Lower leg skin (tissue), 4 donors: ENCODE measurements around the gene DDX56. TPM values are rescaled to one million over a fixed set of nuclear protein-coding genes. Genes with fewer than 3 reads are reported as not detected.

Experiments used
- DNase-seq, 2 donors: peaks; one replicate each; pipeline ENCODE4 v3.0.0-alpha.2; 2019; ENCODE audit warnings: low spot score in 2 of 2
- H3K4me3 ChIP-seq: fragments of 200-600 bp; sonication (generic); 2 replicates; pipeline ENCODE4 v1.5.1; 2017; ENCODE audit warnings: mild to moderate bottlenecking, low read depth; ENCODE audit not compliant: poor library complexity, severe bottlenecking
- POLR2A ChIP-seq, 2 donors: fragments of 450-650 bp; IDR thresholded peaks; one replicate each; pipeline ENCODE4 v1.6.1; 2016 to 2017; ENCODE audit warnings: antibody characterized with exemption in 2 of 2, mild to moderate bottlenecking in 1 of 2, moderate library complexity in 1 of 2
- WGBS, 2 donors: methylation state at CpG; one replicate each; pipeline ENCODE4 v1.1.5; 2018; 5-methylcytosine and 5-hydroxymethylcytosine counted together
- intact Hi-C: fragments of 100-400 bp; cut with DNase I; formaldehyde crosslinking; loops from one replicate; pipeline ENCODE4 v1.15.0; 2023; ENCODE audit warnings: low total_unique reads
- total RNA-seq, 4 donors: library from RNA; depleted of rRNA; stranded (reverse); fragments of >200 nt; gene quantifications; one replicate each; pipeline ENCODE4 v1.1.0, GENCODE V29; 2016
- TF ChIP-seq, protein P1 (sequence below), 3 donors: fragments of 450-650 bp; IDR thresholded peaks; one replicate each; pipeline ENCODE4 v1.5.1; 2016; ENCODE audit warnings: antibody characterized with exemption in 3 of 3, mild to moderate bottlenecking in 3 of 3, moderate library complexity in 2 of 3

DDX56 gene
- total RNA-seq, 4 donors from 2014 or later = 58.9 to 71.7 (median 68.3) TPM

DNA sequence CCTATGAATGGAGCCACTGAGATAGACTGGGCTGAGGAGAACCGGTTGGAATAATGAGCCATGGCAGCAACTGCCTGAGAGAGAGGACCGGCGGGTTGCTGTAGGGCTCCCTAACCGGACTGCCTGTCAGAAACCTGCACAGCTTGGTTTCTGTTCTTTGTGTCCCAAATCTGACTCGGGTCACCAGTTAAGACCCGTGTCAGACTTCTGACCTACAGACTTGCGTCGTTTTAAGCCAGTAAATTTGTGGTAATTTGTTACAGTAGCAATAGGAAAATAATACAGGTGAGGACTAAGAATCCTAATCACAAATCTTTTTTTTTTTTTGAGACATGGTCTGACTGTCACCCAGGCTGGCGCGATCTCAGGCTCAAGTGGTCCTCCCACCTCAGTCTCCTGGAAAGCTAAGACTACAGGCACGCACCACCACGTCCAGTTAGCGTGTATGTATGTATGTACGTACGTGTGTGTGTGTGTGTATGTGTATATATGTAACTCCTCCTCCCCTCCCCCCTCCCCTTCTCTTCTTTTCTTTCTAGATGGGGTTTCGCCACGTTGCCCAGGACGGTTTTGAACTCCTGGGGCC is 672 bp upstream of the DDX56 start:
- intact Hi-C loops = no loop called here
- WGBS, 2 donors = 24 to 29% methylated on average over 18 of the region's 18 CpGs
- no peak for DNase-seq
- H3K4me3 ChIP-seq = peak overlapping the region; percentile 93
- no peak for TF ChIP-seq POLR2A (IDR thresholded peaks at IDR 0.05)
- TF ChIP-seq, protein P1, sequence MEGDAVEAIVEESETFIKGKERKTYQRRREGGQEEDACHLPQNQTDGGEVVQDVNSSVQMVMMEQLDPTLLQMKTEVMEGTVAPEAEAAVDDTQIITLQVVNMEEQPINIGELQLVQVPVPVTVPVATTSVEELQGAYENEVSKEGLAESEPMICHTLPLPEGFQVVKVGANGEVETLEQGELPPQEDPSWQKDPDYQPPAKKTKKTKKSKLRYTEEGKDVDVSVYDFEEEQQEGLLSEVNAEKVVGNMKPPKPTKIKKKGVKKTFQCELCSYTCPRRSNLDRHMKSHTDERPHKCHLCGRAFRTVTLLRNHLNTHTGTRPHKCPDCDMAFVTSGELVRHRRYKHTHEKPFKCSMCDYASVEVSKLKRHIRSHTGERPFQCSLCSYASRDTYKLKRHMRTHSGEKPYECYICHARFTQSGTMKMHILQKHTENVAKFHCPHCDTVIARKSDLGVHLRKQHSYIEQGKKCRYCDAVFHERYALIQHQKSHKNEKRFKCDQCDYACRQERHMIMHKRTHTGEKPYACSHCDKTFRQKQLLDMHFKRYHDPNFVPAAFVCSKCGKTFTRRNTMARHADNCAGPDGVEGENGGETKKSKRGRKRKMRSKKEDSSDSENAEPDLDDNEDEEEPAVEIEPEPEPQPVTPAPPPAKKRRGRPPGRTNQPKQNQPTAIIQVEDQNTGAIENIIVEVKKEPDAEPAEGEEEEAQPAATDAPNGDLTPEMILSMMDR (IDR thresholded peaks at IDR 0.05) = no peak

DNA sequence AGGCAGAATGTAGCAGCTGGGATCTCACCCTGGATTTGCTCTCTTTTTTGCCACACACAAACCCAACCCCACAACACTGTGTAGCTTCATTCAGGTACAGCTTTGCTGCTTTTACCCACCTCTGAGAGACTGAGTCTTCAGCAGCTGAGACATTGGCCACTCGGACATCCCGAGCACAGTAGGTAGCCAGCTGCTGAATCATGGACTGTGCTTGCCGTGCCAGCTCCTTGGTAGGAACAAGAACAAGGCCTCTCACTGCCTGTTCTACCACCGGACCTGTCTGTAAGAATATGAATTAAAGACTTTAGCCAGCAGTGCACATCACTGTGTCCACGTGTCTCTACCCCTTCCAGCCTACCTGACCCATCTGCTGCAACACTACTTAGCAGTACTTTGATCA is 937 bp downstream of the DDX56 start:
- 53 to 61% methylated on average over 5 of the region's 5 CpGs for WGBS, 2 donors
- intact Hi-C loops = no loop called here
- no peak for TF ChIP-seq POLR2A (IDR thresholded peaks at IDR 0.05)
- TF ChIP-seq, protein P1 (IDR thresholded peaks at IDR 0.05) = no peak

DNA sequence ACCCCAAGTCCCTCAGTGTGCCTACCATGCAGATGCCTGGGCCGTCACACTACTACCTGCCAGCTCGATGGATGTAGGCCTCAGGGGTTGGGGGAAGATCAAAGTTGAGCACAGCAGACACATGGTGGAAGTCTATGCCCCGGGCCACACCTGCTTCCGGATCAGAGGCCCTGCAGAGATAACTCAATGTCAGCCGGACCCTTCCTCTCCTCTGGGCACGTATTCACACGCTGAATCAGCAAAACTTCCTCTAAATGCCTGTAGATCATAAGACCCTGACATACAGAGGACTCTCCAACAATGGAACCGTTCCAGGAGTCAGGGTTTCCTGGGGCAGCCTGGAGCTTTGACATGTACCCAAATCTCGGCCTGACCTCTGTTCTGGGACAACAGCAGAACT is 3.7 kb downstream of the DDX56 start:
- no peak overlapping the region for H3K4me3 ChIP-seq
- TF ChIP-seq POLR2A (IDR thresholded peaks at IDR 0.05) = no peak
- TF ChIP-seq, protein P1 (IDR thresholded peaks at IDR 0.05) = no peak
- WGBS, 2 donors = 87 to 89% methylated on average over 9 of the region's 9 CpGs
- DNase-seq = no peak
- intact Hi-C loops = loop anchor here (10.0 kb wide), 1 partner anchor 75 kb away; the partner anchor contains the start of gene NUDCD3

More for the DNA sequence above, 937 bp downstream of the DDX56 start:
- no peak for DNase-seq
- no peak overlapping the region for H3K4me3 ChIP-seq

DNA sequence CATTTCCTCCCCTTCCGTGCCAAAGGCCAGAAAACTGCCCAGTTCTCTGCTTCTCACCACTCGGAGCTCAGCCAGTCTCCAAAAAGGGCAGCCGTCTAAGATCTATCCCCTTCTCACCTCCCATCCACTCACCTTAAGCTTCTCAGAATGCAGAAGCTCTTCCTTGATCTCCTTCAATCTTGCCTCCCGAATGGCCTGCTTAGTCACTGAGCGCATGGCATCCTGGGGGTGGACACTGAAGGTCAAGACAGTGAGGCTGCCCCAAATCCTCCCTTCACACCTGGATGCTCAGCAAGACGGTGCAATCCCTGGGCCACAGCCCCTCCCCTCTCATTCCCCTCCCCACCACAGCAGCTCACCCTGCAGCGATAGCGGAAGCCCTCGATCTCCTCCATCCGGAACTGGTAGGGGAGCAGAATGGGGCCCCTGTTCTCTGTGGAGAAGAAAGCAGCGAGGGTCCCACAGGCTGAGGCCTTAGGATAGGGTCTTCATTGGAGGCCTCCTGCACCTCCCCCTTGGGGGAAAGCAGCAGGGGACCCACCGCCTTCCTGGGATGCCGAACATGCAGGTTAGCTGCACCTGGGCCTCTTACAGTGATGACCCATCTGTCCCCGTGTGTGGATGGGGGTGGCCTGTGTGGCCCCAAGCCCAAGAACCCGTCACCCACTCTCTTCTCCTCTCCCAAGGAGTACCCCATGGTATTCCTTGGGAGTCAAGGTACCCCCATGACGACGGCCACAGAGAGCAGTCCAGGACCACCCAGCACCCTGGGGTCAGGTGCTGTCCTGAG is 4.7 kb downstream of the DDX56 start:
- TF ChIP-seq POLR2A (IDR thresholded peaks at IDR 0.05) = no peak
- TF ChIP-seq, protein P1 (IDR thresholded peaks at IDR 0.05) = no peak
- intact Hi-C loops = loop anchor here (10.0 kb wide), 1 partner anchor 74 kb away; the partner anchor contains the start of gene NUDCD3
- WGBS, 2 donors = 88 to 94% methylated on average over 17 of the region's 17 CpGs
- no peak overlapping the region for H3K4me3 ChIP-seq
- DNase-seq = no peak

DNA sequence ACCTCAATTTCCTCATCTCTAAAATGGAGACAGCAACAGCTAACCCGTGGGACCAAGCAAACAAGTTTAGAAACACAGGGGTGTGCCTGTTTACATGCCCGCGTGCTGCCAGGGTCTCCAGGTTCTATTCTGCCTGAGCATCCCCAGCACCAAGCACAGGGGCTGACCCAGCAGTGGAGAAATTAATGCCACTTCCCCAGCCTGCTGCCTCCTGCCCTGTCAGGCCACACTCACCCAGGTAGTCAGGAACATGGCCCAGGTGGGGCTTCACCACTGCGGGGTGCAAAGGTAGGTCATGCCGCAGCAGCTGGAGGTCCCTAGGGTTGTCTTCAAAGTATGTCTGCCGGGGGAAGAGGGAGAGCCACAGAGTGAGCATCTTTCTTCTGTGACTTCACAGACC is 5.8 kb downstream of the DDX56 start:
- intact Hi-C loops = loop anchor here (10.0 kb wide), 1 partner anchor 73 kb away; the partner anchor contains the start of gene NUDCD3
- no peak overlapping the region for H3K4me3 ChIP-seq
- 90 to 93% methylated on average over 6 of the region's 6 CpGs for WGBS, 2 donors
- TF ChIP-seq, protein P1 (IDR thresholded peaks at IDR 0.05) = no peak
- no peak for TF ChIP-seq POLR2A (IDR thresholded peaks at IDR 0.05)
- DNase-seq = no peak
